IMR-90 (cell line): Measurements from ENCODE around the gene NKX6-1. TPM values are rescaled to one million over a fixed set of nuclear protein-coding genes. Genes with fewer than 3 reads are reported as not detected.

ENCODE experiments used
- ATAC-seq: fragments of 200-7000 bp; cut with Tn5 transposase; 2 replicates; pipeline ENCODE4 v1.9.1; 2020; ENCODE audit warnings: low read depth, mild to moderate bottlenecking, moderate library complexity
- BruUV-seq: library from RNA; stranded (reverse); fragments of 400-500 nt; replicated peaks from 2 replicates; lab custom pipeline; 2021; lab: Mats Ljungman, UMichigan
- CTCF ChIA-PET: fragments of 300-600 bp; formaldehyde crosslinking; extraction: SDS; loops from one replicate; lab custom pipeline; 2021; ENCODE audit warnings: antibody characterized with exemption; lab: Yijun Ruan, JAX
- POLR2A ChIA-PET: fragments of 300-600 bp; sonication (Branson Sonifier 250); formaldehyde crosslinking; loops from one replicate; lab custom pipeline; 2022; ENCODE audit warnings: antibody characterized with exemption; ENCODE audit not compliant: unreplicated experiment; lab: Charles Lee
- DNase-seq: peaks from one replicate; pipeline ENCODE4 v3.0.0; 2013
- H2AFZ ChIP-seq: replicated peaks from 2 replicates; pipeline ENCODE3; 2013; ENCODE audit warnings: low read length, mild to moderate bottlenecking; ENCODE audit not compliant: poor library complexity
- H2AK5ac ChIP-seq: 2 replicates; pipeline ENCODE4 v1.6.1; 2013; ENCODE audit warnings: low read depth, low read length, inconsistent platforms
- H2AK9ac ChIP-seq: replicated peaks from 2 replicates; pipeline ENCODE3; 2013; ENCODE audit warnings: mild to moderate bottlenecking, low read depth, low read length, moderate library complexity; ENCODE audit not compliant: poor library complexity
- H2BK120ac ChIP-seq: 2 replicates; pipeline ENCODE4 v1.6.1; 2013; ENCODE audit warnings: low read depth, low read length, inconsistent platforms
- H2BK15ac ChIP-seq: 3 replicates; pipeline ENCODE4 v1.6.1; 2013; ENCODE audit warnings: low read depth, low read length, inconsistent platforms
- H2BK20ac ChIP-seq: 2 replicates; pipeline ENCODE4 v1.6.1; 2013; ENCODE audit warnings: low read depth, mild to moderate bottlenecking, inconsistent platforms, low read length, moderate library complexity
- H2BK5ac ChIP-seq: 2 replicates; pipeline ENCODE4 v1.6.1; 2013; ENCODE audit warnings: mild to moderate bottlenecking, low read depth, low read length, inconsistent platforms; ENCODE audit not compliant: poor library complexity, severe bottlenecking
- H3K14ac ChIP-seq: replicated peaks from 2 replicates; pipeline ENCODE4 v1.6.1; 2013; ENCODE audit warnings: low read depth, low read length, inconsistent platforms
- H3K18ac ChIP-seq: 2 replicates; pipeline ENCODE4 v1.6.1; 2013; ENCODE audit warnings: low read depth, low read length, control low read depth
- H3K23ac ChIP-seq: 2 replicates; pipeline ENCODE4 v1.6.1; 2013; ENCODE audit warnings: low read depth, low read length, inconsistent platforms
- H3K27ac ChIP-seq: 2 replicates; pipeline ENCODE4 v1.5.1; 2013; ENCODE audit warnings: mild to moderate bottlenecking, control low read depth, low read length; ENCODE audit not compliant: insufficient read depth
- H3K27me3 ChIP-seq: 2 replicates; pipeline ENCODE4 v1.6.1; 2013; ENCODE audit warnings: low read length; ENCODE audit not compliant: control insufficient read depth, insufficient read depth
- H3K36me3 ChIP-seq: 2 replicates; pipeline ENCODE4 v1.6.1; 2013; ENCODE audit warnings: low read length, mixed read lengths; ENCODE audit not compliant: control insufficient read depth, insufficient read depth
- H3K4ac ChIP-seq: 2 replicates; pipeline ENCODE4 v1.6.1; 2013; ENCODE audit warnings: low read depth, low read length, inconsistent platforms
- H3K4me1 ChIP-seq: 2 replicates; pipeline ENCODE4 v1.6.1; 2013; ENCODE audit warnings: low read length, mixed read lengths; ENCODE audit not compliant: control insufficient read depth, insufficient read depth
- H3K4me2 ChIP-seq: 2 replicates; pipeline ENCODE4 v1.6.1; 2013; ENCODE audit warnings: low read depth, mild to moderate bottlenecking, control low read depth, low read length, moderate library complexity
- H3K4me3 ChIP-seq: 2 replicates; pipeline ENCODE4 v1.5.1; 2013; ENCODE audit warnings: low read depth, mild to moderate bottlenecking, control low read depth, low read length, moderate library complexity; ENCODE audit not compliant: insufficient read depth
- H3K56ac ChIP-seq: 2 replicates; pipeline ENCODE4 v1.6.1; 2013; ENCODE audit warnings: low read length, inconsistent platforms; ENCODE audit not compliant: insufficient read depth; ENCODE audit errors: extremely low read depth
- H3K79me1 ChIP-seq, 2 experiments: 2 replicates each; pipeline ENCODE4 v1.6.1; 2013; ENCODE audit warnings: low read length in 2 of 2, inconsistent platforms in 1 of 2, low read depth in 1 of 2
- H3K9ac ChIP-seq: 2 replicates; pipeline ENCODE4 v1.6.1; 2013; ENCODE audit warnings: low read depth, low read length, control low read depth
- H3K9me1 ChIP-seq: 2 replicates; pipeline ENCODE4 v1.6.1; 2013; ENCODE audit warnings: low read length, inconsistent platforms; ENCODE audit not compliant: insufficient read depth
- H3K9me3 ChIP-seq: 2 replicates; pipeline ENCODE4 v1.6.1; 2013; ENCODE audit warnings: low read length; ENCODE audit not compliant: control insufficient read depth, insufficient read depth
- H4K20me1 ChIP-seq: 2 replicates; pipeline ENCODE4 v1.6.1; 2013; ENCODE audit warnings: low read length, inconsistent platforms; ENCODE audit not compliant: insufficient read depth
- H4K5ac ChIP-seq: 2 replicates; pipeline ENCODE4 v1.6.1; 2013; ENCODE audit warnings: mild to moderate bottlenecking, low read depth, low read length, control low read depth
- H4K8ac ChIP-seq, 2 experiments: 2 replicates each; pipeline ENCODE4 v1.6.1; 2013; ENCODE audit warnings: low read depth in 2 of 2, low read length in 2 of 2, control low read depth in 1 of 2, inconsistent platforms in 1 of 2
- H4K91ac ChIP-seq: 2 replicates; pipeline ENCODE4 v1.6.1; 2013; ENCODE audit warnings: low read depth, low read length, inconsistent platforms; ENCODE audit not compliant: insufficient read depth
- CEBPB ChIP-seq: IDR thresholded peaks from 2 replicates; pipeline ENCODE4 v1.6.1; 2012; ENCODE audit warnings: low read depth, low read length, improper control_type of control experiment
- ELK1 ChIP-seq: fragments of 150-350 bp; IDR thresholded peaks from 2 replicates; pipeline ENCODE4 v1.6.1; 2016; ENCODE audit warnings: low read depth, mild to moderate bottlenecking, low read length, moderate library complexity, borderline replicate concordance
- POLR2A ChIP-seq: IDR thresholded peaks from 2 replicates; pipeline ENCODE4 v1.6.1; 2012; ENCODE audit warnings: mild to moderate bottlenecking, low read depth, low read length
- RCOR1 ChIP-seq: IDR thresholded peaks from 2 replicates; pipeline ENCODE4 v1.6.1; 2012; ENCODE audit warnings: mild to moderate bottlenecking, low read length, improper control_type of control experiment; ENCODE audit not compliant: insufficient replicate concordance
- RFX5 ChIP-seq: IDR thresholded peaks from 2 replicates; pipeline ENCODE4 v1.8.0; 2012; ENCODE audit warnings: low read depth, mild to moderate bottlenecking, low read length, moderate library complexity
- USF2 ChIP-seq: fragments of 150-350 bp; IDR thresholded peaks from 2 replicates; pipeline ENCODE4 v1.6.1; 2017; ENCODE audit warnings: mild to moderate bottlenecking, antibody characterized with exemption, low read length, low read depth
- WGBS, 2 experiments: methylation state at CpG; one replicate each; pipeline versions ENCODE4 v1.1.5 to v1.1.7; 2013; ENCODE audit warnings: missing lambda C conversion rate in 2 of 2; ENCODE audit not compliant: insufficient read length in 1 of 2; ENCODE audit errors: extremely low coverage in 2 of 2; 5-methylcytosine and 5-hydroxymethylcytosine counted together
- dilution Hi-C: fragments of 300-500 bp; cut with HindIII; formaldehyde crosslinking; loops from one replicate; pipeline ENCODE4 v1.14.3; 2018; ENCODE audit warnings: low sequenced_read_pairs; ENCODE audit not compliant: unreplicated experiment
- in situ Hi-C: fragments of 300-500 bp; cut with MboI; formaldehyde crosslinking; loops from 3 replicates; pipeline ENCODE4 v1.14.3; 2019; ENCODE audit warnings: low sequenced_read_pairs, inconsistent platforms, mixed read lengths
- intact Hi-C: fragments of 100-400 bp; cut with micrococcal nuclease; formaldehyde crosslinking; loops from 2 replicates; pipeline ENCODE4 v1.10.0; 2022
- polyA plus RNA-seq, 3 experiments: library from polyadenylated mRNA; depleted of rRNA; stranded (reverse); fragments of >200 nt; gene quantifications; 2 replicates each; pipeline ENCODE4 v1.2.3, GENCODE V29; 2012; ENCODE audit warnings: low replicate concordance in 1 of 3
- total RNA-seq: library from RNA; depleted of rRNA; stranded (reverse); fragments of >200 nt; gene quantifications from 2 replicates; pipeline ENCODE4 v1.2.3, GENCODE V29; 2012
- TF ChIP-seq, protein P1 (sequence below): conservative IDR thresholded peaks from 2 replicates; pipeline ENCODE4 v1.5.1; 2012; ENCODE audit warnings: mild to moderate bottlenecking, low read depth, low read length, improper control_type of control experiment

The NKX6-1 gene
- total and polyA plus RNA-seq, 2 of the 4 experiments (the other 2 are of a cell fraction): under 0.01 to 0.24 TPM

DNA sequence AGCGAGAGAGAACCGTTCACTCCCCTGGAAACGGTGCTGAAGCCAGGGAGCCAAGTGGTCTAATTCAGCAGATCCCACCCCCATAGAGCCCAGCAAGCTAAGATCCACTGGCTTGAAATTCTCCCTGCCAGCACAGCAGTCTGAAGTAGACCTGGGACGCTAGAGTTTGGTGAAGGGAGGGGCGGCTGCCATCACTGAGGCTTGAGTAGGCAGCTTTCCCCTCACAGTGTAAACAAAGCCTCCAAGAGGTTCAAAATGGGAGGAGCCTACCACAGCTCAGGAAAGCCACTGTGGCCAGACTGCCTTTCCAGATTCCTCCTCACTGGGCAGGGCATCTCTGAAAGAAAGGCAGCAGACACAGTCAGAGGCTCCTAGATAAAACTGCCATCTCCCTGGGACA lies 46.0 kb upstream of the NKX6-1 start:
- POLR2A ChIA-PET: no interaction called here
- H4K5ac ChIP-seq: no peak overlapping the region
- H3K27me3 ChIP-seq: no peaks in the 10 kb centered on the region

More for the DNA sequence above, 46.0 kb upstream of the NKX6-1 start:
- no peaks in the 10 kb centered on the region for H3K9me3 ChIP-seq
- no CpG with 5 or more reads among the region's 5 CpGs for WGBS, 2 experiments
- ATAC-seq: no peak
- no peak overlapping the region for H2AK9ac ChIP-seq
- H3K4me1 ChIP-seq: no peaks in the 10 kb centered on the region
- no peak overlapping the region for H3K27ac ChIP-seq
- dilution Hi-C loops (no loop called here), in situ Hi-C loops (no loop called here), intact Hi-C loops (no loop called here)
- no peak overlapping the region for H4K8ac ChIP-seq
- no TSS peak for BruUV-seq
- no peak overlapping the region for H2AFZ ChIP-seq
- no peak overlapping the region for H2BK15ac ChIP-seq
- TF ChIP-seq POLR2A (no peak), RFX5 (no peak), RCOR1 (no peak), CEBPB (no peak), USF2 (no peak), ELK1 (no peak)
- TF ChIP-seq, protein P1, sequence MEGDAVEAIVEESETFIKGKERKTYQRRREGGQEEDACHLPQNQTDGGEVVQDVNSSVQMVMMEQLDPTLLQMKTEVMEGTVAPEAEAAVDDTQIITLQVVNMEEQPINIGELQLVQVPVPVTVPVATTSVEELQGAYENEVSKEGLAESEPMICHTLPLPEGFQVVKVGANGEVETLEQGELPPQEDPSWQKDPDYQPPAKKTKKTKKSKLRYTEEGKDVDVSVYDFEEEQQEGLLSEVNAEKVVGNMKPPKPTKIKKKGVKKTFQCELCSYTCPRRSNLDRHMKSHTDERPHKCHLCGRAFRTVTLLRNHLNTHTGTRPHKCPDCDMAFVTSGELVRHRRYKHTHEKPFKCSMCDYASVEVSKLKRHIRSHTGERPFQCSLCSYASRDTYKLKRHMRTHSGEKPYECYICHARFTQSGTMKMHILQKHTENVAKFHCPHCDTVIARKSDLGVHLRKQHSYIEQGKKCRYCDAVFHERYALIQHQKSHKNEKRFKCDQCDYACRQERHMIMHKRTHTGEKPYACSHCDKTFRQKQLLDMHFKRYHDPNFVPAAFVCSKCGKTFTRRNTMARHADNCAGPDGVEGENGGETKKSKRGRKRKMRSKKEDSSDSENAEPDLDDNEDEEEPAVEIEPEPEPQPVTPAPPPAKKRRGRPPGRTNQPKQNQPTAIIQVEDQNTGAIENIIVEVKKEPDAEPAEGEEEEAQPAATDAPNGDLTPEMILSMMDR: no peak
- no peak for DNase-seq
- H3K56ac ChIP-seq: no peak overlapping the region
- H3K36me3 ChIP-seq: no peaks in the 10 kb centered on the region
- no peak overlapping the region for H3K4me3 ChIP-seq
- H2BK5ac ChIP-seq: no peak overlapping the region
- H2BK120ac ChIP-seq: no peak overlapping the region
- no peak overlapping the region for H3K14ac ChIP-seq
- H3K79me1 ChIP-seq: no peaks in the 10 kb centered on the region
- no peak overlapping the region for H4K91ac ChIP-seq
- H2BK20ac ChIP-seq: no peak overlapping the region
- H4K20me1 ChIP-seq: no peaks in the 10 kb centered on the region
- no peak overlapping the region for H3K9ac ChIP-seq
- H3K4me2 ChIP-seq: no peak overlapping the region
- no peak overlapping the region for H3K4ac ChIP-seq
- no peak overlapping the region for H3K23ac ChIP-seq
- CTCF ChIA-PET: no interaction called here
- H3K9me1 ChIP-seq: no peaks in the 10 kb centered on the region
- H3K18ac ChIP-seq: no peak overlapping the region
- no peak overlapping the region for H2AK5ac ChIP-seq
